Ovary (tissue), 3 donors: ENCODE measurements around the gene DUSP7.

Experiments
- EP300 ChIP-seq: sonication (generic); formaldehyde crosslinking; IDR thresholded peaks from one replicate; pipeline ENCODE4 v1.6.1; 2017; ENCODE audit warnings: antibody characterized with exemption
- POLR2A ChIP-seq: fragments of 450-650 bp; IDR thresholded peaks from one replicate; pipeline ENCODE4 v1.6.1; 2017; ENCODE audit warnings: antibody characterized with exemption, mild to moderate bottlenecking, moderate library complexity
- TF ChIP-seq, protein P1 (sequence below), 3 donors: fragments of 450-650 bp in 2 of 3; fragments of 200-600 bp in 1 of 3; IDR thresholded peaks; one replicate each; pipeline versions ENCODE4 v1.5.1 to v1.8.0; 2016 to 2022; ENCODE audit warnings: antibody characterized with exemption in 3 of 3, mild to moderate bottlenecking in 1 of 3
- donor health status: DM: no; HTN: no; CAD: no.

DNA sequence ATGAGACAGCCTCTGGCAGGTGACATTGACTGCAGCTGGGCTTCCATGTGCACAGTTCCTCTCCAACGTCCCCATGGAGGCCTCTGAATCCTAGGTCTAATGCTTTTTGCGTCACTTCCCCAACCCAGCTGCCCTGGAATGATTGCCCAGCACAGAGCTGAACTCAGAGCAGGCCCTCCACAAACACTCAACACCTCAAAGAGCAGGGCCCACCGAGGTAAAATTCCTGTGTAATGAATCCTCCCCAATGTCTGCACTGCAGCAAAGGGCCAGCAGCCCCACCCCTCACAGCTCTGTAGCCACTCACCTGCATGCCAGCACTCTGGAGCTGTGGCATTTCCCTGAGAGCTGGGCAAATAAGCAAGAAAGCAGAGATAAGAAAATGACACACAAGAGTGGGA lies 42.6 kb upstream of the DUSP7 start:
- TF ChIP-seq, protein P1, sequence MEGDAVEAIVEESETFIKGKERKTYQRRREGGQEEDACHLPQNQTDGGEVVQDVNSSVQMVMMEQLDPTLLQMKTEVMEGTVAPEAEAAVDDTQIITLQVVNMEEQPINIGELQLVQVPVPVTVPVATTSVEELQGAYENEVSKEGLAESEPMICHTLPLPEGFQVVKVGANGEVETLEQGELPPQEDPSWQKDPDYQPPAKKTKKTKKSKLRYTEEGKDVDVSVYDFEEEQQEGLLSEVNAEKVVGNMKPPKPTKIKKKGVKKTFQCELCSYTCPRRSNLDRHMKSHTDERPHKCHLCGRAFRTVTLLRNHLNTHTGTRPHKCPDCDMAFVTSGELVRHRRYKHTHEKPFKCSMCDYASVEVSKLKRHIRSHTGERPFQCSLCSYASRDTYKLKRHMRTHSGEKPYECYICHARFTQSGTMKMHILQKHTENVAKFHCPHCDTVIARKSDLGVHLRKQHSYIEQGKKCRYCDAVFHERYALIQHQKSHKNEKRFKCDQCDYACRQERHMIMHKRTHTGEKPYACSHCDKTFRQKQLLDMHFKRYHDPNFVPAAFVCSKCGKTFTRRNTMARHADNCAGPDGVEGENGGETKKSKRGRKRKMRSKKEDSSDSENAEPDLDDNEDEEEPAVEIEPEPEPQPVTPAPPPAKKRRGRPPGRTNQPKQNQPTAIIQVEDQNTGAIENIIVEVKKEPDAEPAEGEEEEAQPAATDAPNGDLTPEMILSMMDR (IDR thresholded peaks at IDR 0.05): no peak
- TF ChIP-seq EP300 (no peak), POLR2A (no peak)
